GM12892 (cell line): ENCODE data around the gene SLC8B1.
A peak's percentile ranks its signal among the peaks of the same experiment; 100 is the strongest.
"Not testable (repeated sequence)": the region's sequence is repeated elsewhere in the genome, so short reads cannot be mapped to it uniquely, and the experiment has no call there.

Experiments
- DNase-seq: peaks from one replicate; pipeline ENCODE4 v3.0.0; 2011; ENCODE audit not compliant: insufficient read length
- FAIRE-seq: peaks from 2 replicates; lab custom pipeline; 2011; peaks lifted over from hg19 to GRCh38; lab: Jason Lieb, UNC
- POLR2A ChIP-seq: IDR thresholded peaks from 2 replicates; pipeline ENCODE4 v1.6.1; 2011; ENCODE audit warnings: low read depth, low read length, control low read depth
- POLR2AphosphoS5 ChIP-seq: IDR thresholded peaks from 2 replicates; pipeline ENCODE4 v1.6.1; 2011; ENCODE audit warnings: low read depth, low read length, control low read depth
- TAF1 ChIP-seq: IDR thresholded peaks from 2 replicates; pipeline ENCODE4 v1.6.1; 2011; ENCODE audit warnings: low read depth, mild to moderate bottlenecking, control low read depth, low read length, borderline replicate concordance

The SLC8B1 gene

GRCh38 chr12:113368331-113368730 lies 33.4 kb upstream of the SLC8B1 start:
- no peak for TF ChIP-seq POLR2AphosphoS5
- no peak for DNase-seq
- FAIRE-seq = peak; percentile 17

GRCh38 chr12:113366827-113367226 lies 31.9 kb upstream of the SLC8B1 start:
- FAIRE-seq (no peak), DNase-seq (no peak)
- no peak for TF ChIP-seq TAF1
- no peak for TF ChIP-seq POLR2AphosphoS5
- TF ChIP-seq POLR2A = no peak

GRCh38 chr12:113365639-113366395 lies 30.9 kb upstream of the SLC8B1 start:
- FAIRE-seq (no peak), DNase-seq (no peak)
- no peak for TF ChIP-seq POLR2A
- no peak for TF ChIP-seq TAF1
- TF ChIP-seq POLR2AphosphoS5 = no peak

- TF ChIP-seq POLR2AphosphoS5 (no peak), POLR2A (no peak), TAF1 (no peak)
- FAIRE-seq = no peak
- DNase-seq = no peak
These were observed 29.8 kb upstream of the SLC8B1 start for GRCh38 chr12:113364698-113365097.

GRCh38 chr12:113361574-113362370 lies 26.9 kb upstream of the SLC8B1 start:
- FAIRE-seq (no peak), DNase-seq (no peak)
- TF ChIP-seq POLR2AphosphoS5 = no peak
- TF ChIP-seq TAF1 = no peak
- no peak for TF ChIP-seq POLR2A

GRCh38 chr12:113359939-113360748 lies 25.2 kb upstream of the SLC8B1 start:
- DNase-seq (no peak), FAIRE-seq (no peak)
- no peak for TF ChIP-seq POLR2AphosphoS5
- no peak for TF ChIP-seq POLR2A
- TF ChIP-seq TAF1 = no peak

- FAIRE-seq = peak; percentile 56
- TF ChIP-seq POLR2AphosphoS5 (no peak), POLR2A (no peak), TAF1 (no peak)
- DNase-seq = no peak
These were observed 24.4 kb upstream of the SLC8B1 start for GRCh38 chr12:113359133-113359938.

GRCh38 chr12:113358381-113359132 lies 23.6 kb upstream of the SLC8B1 start, which contains the start of gene PLBD2:
PLBD2 (plus strand) TSS chr12:113358587; CDS start chr12:113358601, 14 bp downstream.
- DNase-seq (peak; percentile 99), FAIRE-seq (peak; percentile 89)
- TF ChIP-seq POLR2A = peak; percentile 51; the same call in 1 of the 2 replicates
- TF ChIP-seq POLR2AphosphoS5 = no peak

GRCh38 chr12:113354192-113354591 lies 19.3 kb upstream of the SLC8B1 start:
- FAIRE-seq = not testable (repeated sequence)

GRCh38 chr12:113351089-113351488 lies 16.2 kb upstream of the SLC8B1 start:
- DNase-seq = no peak
- no peak for FAIRE-seq
- TF ChIP-seq POLR2AphosphoS5 (no peak), TAF1 (no peak), POLR2A (no peak)

More at GRCh38 chr12:113354192-113354591, 19.3 kb upstream of the SLC8B1 start:
- DNase-seq = not testable (repeated sequence)
